ENCODE data around the gene OTUD3.
"Not testable (repeated sequence)": the region's sequence is repeated elsewhere in the genome, so short reads cannot be mapped to it uniquely, and the experiment has no call there.

Gene OTUD3

DNA sequence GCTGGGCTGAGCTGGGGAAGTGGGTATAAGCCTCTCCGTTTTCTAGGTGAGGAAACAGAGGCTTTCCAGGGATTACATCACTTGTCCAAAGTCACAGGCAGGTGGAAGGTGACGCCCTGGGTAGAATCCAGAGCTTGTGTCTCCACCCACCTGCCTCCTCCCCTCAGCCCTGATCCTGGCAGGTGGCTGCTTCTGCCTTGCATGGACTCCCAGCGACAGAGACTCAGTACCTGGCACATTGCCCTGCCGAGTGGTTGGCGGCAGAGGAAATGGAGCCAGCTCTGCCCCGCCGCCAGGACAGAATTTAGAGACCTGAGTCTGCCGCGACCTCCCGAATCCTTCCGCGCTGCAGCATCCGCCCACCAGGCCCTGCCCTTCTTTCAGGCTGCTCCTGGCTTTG is 39.1 kb downstream of the OTUD3 start:
- DNase-seq, result no peak

DNA sequence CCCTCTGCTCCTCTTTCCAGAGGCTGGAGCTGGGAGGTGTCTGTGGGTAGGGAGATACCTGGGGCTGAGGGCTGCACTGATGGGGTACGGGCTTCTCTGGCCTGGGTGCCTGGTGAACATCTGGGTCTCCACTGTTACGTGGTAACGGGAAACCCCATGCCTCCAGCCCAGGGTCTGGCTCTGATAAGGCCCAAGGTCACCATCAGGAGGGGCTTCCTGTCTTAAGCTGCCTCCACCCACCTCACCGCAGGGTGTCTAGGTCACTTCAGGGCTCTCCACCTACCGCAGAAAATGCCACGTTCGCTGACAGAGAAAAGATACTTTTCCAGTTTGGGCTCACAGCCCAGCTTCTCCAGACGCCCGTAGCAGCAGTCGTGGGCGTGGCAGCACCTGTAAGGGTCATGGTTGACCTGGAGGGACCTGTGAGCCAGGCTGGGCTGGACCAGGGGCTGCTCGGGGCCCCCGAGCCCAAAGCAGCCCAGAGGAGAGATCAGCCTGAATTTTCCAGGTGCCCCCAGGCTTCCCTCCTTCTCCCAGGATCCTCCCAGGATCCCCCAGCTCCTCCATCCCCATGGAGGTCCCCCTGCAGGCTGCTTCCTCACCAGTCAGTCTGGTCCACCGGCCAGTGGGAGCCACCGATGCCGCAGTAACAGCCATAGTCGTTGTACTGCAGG is 40.0 kb downstream of the OTUD3 start:
- no peak for DNase-seq

DNA sequence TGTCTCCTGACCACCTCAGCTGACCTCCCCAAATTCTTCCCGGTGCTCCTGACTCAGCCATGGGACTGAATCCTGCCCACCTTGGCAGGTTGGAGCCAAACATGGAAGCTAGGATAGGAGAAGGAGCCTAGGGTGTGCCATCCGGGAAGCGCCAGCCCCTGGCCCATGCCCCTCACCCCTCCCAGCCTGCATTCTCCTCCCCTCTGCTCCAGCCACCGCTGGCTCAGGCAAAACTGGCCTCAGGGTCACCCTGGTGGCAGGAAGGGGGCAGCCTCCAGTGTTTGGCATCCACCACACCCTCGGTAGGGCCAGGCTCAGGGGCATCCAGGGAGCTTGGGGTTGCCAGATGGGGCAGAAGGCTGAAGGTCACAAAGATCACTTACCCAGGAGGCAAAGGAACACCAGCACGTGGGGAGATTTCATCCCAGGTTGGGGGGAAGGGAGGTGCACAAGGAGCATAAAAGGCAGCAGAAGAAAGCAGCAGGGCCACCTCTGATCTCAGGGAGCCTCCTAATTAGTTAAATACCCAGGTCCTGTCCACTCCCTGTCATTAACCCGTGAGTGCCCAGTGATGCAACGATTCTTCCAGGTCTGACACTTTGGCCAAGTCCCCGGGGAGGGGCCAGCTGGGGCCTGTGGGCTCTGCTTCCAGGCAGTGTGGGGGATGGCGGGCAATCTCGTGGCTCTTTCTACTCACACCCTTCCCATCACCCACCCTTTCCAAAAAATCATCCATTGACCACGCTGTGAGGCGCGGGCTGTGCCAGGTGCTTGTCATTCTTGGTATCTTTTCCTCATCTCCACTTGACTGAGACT is 41.1 kb downstream of the OTUD3 start, which contains the start of gene PLA2G2E:
Gene PLA2G2E, minus strand, starts transcription at position 481 of the 816 bp plus-strand sequence. Its CDS starts 58 bp downstream, at position 423.
- DNase-seq, result no peak

DNA sequence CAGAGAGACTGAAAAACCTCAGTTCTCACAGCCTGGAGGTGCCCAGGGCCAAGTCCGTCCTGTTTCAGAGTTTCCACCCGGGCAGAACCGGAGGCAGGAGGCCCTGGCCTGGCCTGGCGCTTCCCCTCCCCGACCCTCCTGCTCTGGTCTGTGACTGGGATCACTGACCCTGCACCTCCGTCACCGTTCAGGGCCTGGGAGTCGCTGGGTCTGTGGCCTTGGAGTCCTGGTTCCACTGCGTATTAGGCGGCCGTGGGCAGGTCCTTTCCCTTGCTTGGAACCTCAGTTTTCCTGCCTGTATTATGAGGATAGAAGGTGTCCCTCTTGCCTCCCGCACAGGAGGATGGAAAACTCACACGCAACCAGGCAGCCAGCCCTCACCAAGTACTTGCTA is 41.8 kb downstream of the OTUD3 start:
- DNase-seq, result no peak

DNA sequence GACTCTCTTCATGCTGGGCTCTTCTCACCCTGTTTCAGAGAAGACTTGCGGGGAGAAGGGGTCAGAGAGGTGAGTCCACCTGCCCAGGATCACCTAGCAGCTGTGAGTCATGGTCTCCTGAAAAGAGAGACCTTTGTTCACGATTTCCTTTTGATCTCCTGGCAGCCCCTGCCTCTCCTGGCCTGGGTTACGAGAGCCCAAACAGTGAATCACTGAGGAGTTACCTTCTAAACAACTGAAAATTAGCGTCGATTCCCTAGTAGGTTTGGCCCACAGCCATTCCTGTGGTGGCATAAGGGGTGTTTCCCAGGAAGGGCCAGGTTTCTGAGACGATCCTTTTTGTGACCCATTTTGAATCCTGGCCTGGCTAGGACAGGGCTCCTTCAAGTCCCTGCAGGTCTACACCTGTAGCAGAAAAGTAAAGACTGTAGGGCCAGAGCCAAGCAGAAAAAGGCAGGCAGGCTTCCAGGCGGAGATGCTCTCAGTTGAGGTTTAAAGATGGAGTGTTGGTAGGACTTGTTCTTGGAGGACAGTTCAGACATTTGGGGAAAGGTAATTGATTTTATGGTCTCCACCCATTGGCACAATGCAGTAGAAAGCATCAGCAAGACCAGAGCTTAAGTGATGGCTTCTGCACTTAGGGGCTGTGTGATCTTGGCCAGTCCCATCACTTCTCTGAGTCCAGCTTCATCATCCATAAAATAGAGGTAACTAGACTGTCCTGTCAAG is 43.3 kb downstream of the OTUD3 start:
- no peak for DNase-seq

DNA sequence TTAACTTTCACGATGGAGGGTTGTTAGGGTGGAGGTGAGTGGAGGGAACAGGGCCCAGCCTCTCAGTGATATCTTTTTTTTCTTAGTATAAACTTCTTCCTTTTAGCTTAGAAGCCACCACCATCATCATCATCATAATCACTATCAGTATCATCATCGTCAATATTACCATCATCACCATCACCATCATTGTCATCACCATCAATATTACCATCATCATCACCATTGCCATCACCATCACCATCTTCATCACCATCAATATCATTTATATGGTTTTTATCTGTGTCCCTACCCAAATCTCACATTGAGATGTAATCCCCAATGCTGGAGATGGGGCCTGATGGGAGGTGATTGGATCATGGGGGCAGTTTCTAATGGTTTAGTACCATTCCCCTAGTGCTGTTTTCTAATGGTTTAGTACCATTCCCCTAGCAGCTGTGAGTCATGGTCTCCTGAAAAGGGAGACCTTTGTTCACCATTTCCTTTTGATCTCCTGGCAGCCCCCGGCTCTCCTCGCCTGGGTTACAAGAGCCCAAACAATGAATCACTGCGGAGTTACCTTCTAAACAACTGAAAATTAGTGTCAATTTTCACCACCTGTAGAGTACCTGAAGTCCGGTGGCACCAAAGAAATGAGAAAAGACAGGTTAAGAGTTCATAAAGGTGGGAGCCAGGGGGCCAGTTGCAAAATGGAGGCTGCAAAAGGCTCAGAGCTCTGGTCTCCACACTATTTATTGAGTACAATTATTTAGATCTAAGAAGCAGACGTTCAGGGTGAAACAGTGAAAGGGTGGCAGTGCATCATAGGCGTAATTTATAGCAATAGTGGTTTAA is 44.3 kb downstream of the OTUD3 start:
- no peak for DNase-seq

DNA sequence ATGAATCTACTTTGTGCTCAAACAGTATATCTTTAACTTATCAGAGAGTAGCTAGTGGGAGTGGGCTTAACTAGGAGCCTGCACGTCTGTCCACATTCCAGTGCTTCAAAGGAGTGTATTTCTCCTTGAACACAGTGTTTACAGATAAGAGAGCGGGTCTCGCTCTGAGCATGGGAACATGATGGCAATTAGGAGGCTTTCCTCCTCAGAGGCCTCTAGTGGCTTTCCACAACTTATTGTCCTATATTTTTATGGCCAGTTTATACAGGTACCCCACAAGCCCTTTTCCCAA is 44.9 kb downstream of the OTUD3 start:
- not testable (repeated sequence) for DNase-seq

DNA sequence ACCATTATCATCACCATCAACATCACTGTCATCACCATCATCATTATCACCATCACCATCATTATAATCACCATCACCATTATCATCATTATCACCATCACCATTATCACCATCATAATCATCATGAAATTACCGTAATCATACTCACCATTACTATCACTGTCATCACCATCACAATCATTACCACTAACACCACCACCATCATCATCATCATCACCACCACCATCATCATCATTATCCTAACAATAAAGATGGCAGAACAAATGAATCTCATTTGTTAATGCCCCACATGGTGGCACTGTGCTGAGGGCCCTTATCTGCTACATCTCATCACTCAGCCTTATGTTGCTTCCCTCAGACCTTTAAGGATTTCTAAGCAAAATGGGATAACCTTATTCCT is 50.7 kb downstream of the OTUD3 start:
- DNase-seq, result no peak

DNA sequence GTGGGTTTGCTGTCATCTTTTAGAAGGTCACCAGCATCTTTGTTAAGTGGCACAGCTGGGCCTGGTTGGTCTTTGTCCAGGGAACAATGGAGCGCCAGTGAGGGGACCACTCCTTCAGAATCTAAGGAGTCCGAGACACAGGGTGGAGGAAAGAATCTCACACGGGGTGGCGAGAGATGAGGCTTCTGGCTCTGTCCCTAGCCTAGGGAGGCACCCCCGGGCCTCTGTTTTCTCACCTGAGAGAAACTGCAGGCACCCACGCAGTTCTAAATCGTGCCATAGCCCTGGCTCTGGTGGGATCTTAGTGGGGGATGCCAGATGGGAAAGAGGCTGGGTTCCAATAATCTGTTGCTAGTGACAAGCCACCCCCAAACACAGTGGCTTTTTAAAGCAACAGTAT is 52.1 kb downstream of the OTUD3 start:
- no peak for DNase-seq

DNA sequence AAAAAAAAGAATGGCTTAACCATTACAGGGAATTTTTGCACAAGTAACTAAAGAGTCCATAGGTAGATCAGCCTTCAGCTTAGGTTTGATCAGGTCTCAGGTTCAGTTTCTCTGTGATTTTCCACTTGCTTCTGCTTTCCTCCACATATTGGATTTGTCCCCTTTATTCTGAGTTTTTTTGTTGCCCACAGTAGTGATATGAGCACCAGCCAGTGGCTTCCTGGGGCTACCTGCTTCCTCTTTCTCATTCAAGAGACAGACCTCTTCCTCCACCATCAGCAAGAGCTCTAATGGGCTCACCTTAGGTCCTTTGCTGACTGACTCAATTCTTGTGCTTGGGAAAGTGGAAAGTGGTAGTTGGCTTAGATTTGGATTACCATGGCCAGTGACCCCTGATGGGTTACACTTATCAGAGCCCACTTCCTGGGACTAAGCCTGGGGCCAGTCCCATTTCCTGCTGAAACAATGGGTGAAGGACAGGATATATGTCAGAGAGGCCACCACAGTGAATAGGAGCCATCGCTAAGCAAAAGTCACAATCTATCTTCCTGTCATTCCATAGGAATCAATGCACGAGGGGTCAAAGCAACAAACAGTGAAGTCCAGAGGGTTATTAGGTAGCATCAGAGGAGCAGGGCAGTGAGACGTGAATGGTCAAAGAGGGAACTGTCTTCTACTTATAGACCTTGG is 54.0 kb downstream of the OTUD3 start:
- no peak for DNase-seq

DNA sequence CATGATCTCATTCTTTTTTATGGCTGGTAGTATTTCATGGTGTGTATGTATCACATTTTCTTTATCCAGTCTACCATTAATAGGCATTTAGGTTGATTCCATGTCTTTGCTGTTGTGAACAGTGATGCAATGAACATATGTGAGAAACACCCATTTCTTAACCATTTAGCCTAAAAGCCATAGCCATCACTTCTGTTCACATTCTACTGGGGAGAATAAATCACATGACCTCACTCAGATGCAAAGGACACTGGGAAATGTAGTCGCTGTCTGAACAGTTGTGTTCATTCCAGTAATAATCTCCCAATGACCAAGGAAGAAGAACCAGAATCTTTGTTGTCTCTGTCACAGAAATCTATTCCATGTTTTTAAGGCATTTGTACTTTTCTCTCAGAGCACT is 56.3 kb downstream of the OTUD3 start:
- no peak for DNase-seq

DNA sequence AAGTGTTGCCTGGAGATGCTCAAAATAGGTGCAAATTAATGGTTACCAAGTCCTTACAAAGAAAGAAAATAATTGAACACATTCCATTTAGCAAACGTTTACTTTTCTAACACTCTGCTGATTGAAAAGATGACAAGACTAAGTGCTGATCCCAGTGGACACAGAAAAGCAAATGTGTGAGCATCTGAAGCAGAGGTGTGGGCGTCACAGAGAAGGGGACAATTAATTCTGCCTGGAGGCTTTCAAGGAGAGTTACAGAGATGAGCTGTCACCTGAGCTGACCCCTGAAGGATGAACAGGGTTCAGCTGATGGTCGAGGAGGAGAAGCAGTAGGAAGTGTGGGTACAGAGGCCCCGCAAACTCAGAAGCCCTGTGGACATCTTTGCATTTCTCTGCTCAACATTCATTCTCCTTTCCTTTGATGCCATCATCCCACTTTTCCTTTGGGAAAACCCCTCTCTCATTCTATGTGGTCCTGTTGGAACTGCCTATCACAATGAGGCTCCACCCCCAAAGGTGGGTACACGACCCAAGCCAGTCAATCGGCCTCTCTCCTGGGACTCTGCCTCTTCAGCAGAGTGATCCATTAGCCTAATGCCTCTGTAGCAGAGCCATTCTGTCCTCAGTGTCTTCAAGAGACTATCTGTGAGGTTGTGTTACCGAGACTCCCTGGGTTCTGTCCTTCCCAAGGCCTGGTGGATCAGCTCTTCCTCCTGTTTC is 58.5 kb downstream of the OTUD3 start:
- no peak for DNase-seq

DNA sequence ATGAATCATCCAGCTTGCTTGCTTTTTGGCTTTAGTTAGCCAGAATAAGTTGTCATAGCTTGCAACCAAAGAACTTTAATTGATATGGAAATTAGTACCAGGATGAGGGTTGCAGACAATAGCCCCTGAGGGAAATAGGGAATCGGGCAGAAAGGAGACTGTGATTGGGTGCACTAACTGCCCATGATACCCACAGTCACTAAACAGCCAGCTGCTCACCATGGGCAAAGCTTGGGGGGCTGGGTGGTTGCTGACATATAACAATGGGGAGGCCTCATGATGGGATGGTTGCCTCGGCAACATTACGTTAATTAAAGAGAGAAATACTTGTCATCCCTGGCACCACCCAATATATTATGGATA is 59.0 kb downstream of the OTUD3 start:
- DNase-seq, result no peak

DNA sequence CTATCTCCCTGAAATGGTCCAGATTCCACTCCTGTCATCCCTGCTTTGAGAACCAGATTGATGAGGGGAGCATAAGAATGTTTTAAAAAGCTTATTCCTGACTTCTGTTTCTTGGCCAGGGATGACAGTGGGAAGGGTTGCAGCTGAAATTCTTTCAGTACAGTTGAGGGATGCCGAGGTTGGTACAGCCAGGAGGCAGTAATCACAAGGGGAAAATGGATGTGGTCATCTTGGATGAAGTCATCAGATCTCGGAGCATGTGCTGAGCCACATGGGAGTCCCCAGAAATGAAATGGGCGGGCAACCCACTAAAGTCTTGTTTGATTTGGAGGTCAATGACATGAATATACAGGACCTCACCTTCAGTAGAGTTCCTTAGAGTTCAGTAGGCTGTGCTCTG is 59.9 kb downstream of the OTUD3 start:
- DNase-seq, result no peak

DNA sequence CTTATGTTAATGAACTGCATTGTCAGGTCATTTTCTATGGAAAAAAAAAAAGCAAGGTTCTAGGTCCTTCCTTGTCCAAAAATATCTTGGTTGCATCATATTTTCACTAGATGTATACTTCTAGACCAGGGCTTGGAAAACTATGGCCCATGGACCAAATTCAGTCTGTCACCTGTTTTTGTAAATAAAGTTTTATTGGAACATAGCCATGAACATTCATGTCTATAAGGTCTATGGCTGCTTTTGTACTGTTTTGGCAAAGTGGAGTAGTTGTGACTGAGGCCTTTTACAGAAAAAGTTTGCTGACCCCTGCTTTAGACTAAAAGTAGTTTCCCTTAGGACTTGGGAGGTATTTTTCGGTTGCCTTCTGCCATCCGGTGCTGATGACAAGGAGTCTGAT is 60.5 kb downstream of the OTUD3 start:
- DNase-seq, result no peak

DNA sequence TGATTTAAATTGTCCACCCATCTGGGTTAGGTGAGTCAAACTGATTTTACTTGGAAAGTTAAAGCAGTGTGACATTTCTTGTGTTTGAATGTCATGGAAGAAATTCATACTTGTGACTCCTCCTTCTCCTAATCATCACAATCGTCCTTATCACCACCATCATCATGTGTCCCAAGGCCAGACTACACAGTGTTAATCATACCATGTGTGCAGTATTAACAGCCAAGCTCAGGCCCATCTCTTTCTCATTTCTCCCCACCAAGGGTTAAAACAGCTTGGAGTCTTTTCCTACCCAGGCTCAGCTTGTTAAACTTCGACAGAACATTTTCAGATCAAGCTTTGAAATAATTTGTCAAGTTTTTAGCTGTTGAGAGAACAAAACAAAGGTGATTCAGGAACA is 63.7 kb downstream of the OTUD3 start:
- DNase-seq, result no peak

DNA sequence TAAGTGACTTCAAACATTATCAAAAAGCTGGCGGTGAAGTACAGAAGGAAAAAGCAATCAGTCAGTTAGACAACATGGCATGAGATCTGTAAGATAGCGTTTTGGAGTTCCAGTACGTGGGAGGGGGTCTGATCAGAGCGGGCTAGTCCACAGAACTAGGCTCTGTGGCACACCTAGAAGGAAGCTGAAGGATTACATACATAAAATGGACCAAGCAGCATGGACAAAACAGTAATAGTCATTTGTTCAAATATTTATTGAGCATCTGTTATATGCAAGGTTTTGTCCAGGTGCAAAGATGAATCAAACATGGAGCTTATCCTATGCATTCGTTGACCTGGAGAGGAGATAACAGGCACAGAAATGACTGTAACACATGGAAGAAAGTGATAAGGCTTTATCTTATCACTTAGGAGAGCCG is 64.1 kb downstream of the OTUD3 start:
- no peak for DNase-seq

DNA sequence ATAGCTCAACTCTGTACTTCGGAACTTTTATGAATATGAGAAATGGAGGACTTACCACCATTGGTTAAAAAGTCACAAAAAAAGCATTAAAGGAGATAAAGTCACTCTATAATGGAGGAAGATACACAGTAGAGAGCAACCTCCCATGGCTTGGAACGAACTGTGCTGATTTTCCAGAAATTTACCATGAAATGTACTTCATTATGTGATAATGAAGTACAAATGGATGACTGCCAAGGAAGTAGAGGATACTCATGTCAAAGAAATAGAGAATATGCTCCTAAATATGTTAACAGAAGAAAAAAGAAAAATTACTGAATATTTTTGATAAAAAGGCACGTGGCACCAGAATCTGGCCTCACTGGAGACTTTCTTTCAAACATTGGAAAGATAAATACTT is 64.8 kb downstream of the OTUD3 start:
- no peak for DNase-seq

DNA sequence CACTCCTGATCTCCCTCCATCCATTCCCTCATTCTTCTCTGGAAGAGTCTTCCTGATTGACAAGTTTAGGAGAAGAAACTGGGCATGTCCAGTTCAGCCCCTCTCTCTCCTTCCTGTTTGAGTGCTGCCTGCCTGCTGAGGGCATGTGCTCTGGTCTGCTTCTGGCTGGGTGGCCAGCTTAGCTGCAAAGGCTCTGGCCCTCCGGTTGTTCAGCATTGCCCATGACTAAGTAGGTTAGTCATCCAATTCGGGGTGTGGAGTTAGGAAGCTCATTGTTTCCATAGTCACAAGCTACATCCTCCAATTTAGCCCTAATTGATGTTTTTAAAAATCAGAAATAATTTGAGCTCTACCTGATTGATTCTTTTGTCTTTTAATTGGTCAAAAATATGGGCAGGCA is 66.8 kb downstream of the OTUD3 start:
- DNase-seq, result no peak

DNA sequence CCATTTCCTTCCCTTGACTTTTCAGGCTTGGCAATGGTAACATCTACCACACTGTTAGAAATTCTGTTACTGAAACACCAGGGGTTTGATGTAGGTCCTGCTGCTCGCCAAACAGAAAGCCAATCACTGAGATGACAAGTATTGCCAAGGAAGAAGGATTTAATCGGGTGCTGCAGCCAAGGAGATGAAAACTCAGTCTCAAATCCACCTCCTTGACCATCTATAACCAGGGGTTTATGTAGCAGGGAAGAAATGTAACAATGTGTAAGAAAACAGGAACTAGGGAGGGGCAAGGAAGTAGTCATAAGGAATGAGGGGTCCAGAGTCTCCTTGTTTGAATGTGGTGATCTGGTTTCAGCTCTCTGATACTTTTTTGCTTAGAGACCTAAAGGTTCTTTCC is 71.9 kb downstream of the OTUD3 start:
- DNase-seq, result no peak

DNA sequence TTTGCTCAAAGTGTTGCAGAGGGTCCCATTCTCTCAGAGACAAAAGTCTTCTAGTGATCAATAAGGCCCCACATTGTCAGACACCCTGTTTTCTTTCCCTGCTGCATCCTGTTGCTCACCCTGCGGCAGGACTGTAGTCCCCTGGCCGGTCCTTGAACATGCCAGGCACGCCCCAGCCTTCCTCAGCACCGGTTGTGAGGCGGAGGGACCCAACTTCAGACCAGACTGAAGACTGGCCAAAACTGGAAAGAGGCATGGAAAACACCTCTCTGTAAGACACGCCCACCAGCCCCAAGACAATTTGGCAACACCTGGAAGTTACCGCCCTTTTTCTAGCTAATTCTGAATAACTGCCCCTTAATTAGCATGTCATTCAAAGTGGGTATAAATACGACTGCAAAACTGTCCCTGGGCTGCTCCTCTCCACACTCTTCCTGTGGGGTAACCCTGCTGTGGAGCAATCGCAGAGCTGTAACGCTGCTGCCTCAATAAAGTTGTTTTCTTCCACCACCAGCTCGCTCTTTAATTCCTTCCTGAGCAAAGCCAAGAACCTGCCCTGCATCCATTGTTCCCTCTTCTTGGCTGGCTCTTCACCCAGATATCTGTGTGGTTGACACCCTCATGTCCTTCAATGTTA is 73.5 kb downstream of the OTUD3 start:
- no peak for DNase-seq

Measured in stimulated activated CD4-positive, alpha-beta T cell treated with anti-CD3 and anti-CD28 coated beads, Interleukin-4, amount 100 ng/mL, for 24 hours (primary cell).